ENCODE measurements around the gene ZNF32.
"Not testable (repeated sequence)": the region's sequence is repeated elsewhere in the genome, so short reads cannot be mapped to it uniquely, and the experiment has no call there.

Gene ZNF32

GRCh38 chr10:43645866-43646265 lies 2.8 kb downstream of the ZNF32 start:
- peaks cover 6% of the 10 kb centered on the region; the same call in 1 of the 2 replicates for H3K27me3 ChIP-seq (ENCODE audit: insufficient read depth, low read length)
- no peaks in the 10 kb centered on the region for H3K79me2 ChIP-seq (ENCODE audit: insufficient read depth, low read length)
- no peak overlapping the region for H3K4me3 ChIP-seq (ENCODE audit: low read depth, low read length, poor library complexity, severe bottlenecking)
- H2AFZ ChIP-seq (ENCODE audit: low read length): no peak overlapping the region
- H3K9ac ChIP-seq (ENCODE audit: low read length): no peak overlapping the region
- H3K36me3 ChIP-seq (ENCODE audit: insufficient read depth, low read length): peaks cover 46% of the 10 kb centered on the region
- no peaks in the 10 kb centered on the region for H3K9me2 ChIP-seq (ENCODE audit: low read depth, low read length)
- H3K27ac ChIP-seq (ENCODE audit: low read depth, low read length, poor library complexity, severe bottlenecking): no peak overlapping the region
- peaks cover 15% of the 10 kb centered on the region for H3K4me1 ChIP-seq (ENCODE audit: insufficient read depth, low read length, severe bottlenecking)
- no peak overlapping the region for H3K4me2 ChIP-seq (ENCODE audit: low read length)
- H3K9me3 ChIP-seq (ENCODE audit: low read length): peaks cover 45% of the 10 kb centered on the region
- TF ChIP-seq CTCF (IDR thresholded peaks at IDR 0.05; ENCODE audit: low read length): no peak
- no peak for TF ChIP-seq EZH2 (IDR thresholded peaks at IDR 0.05; ENCODE audit: borderline replicate concordance, low read length)
- H4K20me1 ChIP-seq (ENCODE audit: insufficient read depth, low read length): no peaks in the 10 kb centered on the region
- H3F3A ChIP-seq (ENCODE audit: insufficient read depth, low read length): no peaks in the 10 kb centered on the region

GRCh38 chr10:43644252-43644651 lies 4.4 kb downstream of the ZNF32 start:
- Histone ChIP-seq H3K4me2 (ENCODE audit: low read length) (no peak overlapping the region), H2AFZ (ENCODE audit: low read length) (no peak overlapping the region), H3K79me2 (ENCODE audit: insufficient read depth, low read length) (no peaks in the 10 kb centered on the region), H3K9ac (ENCODE audit: low read length) (no peak overlapping the region), H3K9me2 (ENCODE audit: low read depth, low read length) (no peaks in the 10 kb centered on the region), H3K27ac (ENCODE audit: low read depth, low read length, poor library complexity, severe bottlenecking) (no peak overlapping the region), H3K9me3 (ENCODE audit: low read length) (peaks cover 45% of the 10 kb centered on the region), H3K27me3 (ENCODE audit: insufficient read depth, low read length) (no peaks in the 10 kb centered on the region; the same call in 1 of the 2 replicates), H3K36me3 (ENCODE audit: insufficient read depth, low read length) (peaks cover 46% of the 10 kb centered on the region), H3K4me3 (ENCODE audit: low read depth, low read length, poor library complexity, severe bottlenecking) (no peak overlapping the region), H3F3A (ENCODE audit: insufficient read depth, low read length) (no peaks in the 10 kb centered on the region), H4K20me1 (ENCODE audit: insufficient read depth, low read length) (no peaks in the 10 kb centered on the region), H3K4me1 (ENCODE audit: insufficient read depth, low read length, severe bottlenecking) (peaks cover 13% of the 10 kb centered on the region)
- TF ChIP-seq CTCF (IDR thresholded peaks at IDR 0.05; ENCODE audit: low read length) (no peak), EZH2 (IDR thresholded peaks at IDR 0.05; ENCODE audit: borderline replicate concordance, low read length) (no peak)

- Histone ChIP-seq H3K9ac (ENCODE audit: low read length) (no peak overlapping the region), H3K27me3 (ENCODE audit: insufficient read depth, low read length) (no peaks in the 10 kb centered on the region), H3K4me2 (ENCODE audit: low read length) (no peak overlapping the region), H3K36me3 (ENCODE audit: insufficient read depth, low read length) (peaks cover 28% of the 10 kb centered on the region), H3K4me3 (ENCODE audit: low read depth, low read length, poor library complexity, severe bottlenecking) (no peak overlapping the region), H3F3A (ENCODE audit: insufficient read depth, low read length) (no peaks in the 10 kb centered on the region), H3K27ac (ENCODE audit: low read depth, low read length, poor library complexity, severe bottlenecking) (no peak overlapping the region), H3K4me1 (ENCODE audit: insufficient read depth, low read length, severe bottlenecking) (no peaks in the 10 kb centered on the region), H2AFZ (ENCODE audit: low read length) (no peak overlapping the region), H3K9me3 (ENCODE audit: low read length) (peaks cover 38% of the 10 kb centered on the region), H3K79me2 (ENCODE audit: insufficient read depth, low read length) (no peaks in the 10 kb centered on the region), H3K9me2 (ENCODE audit: low read depth, low read length) (no peaks in the 10 kb centered on the region), H4K20me1 (ENCODE audit: insufficient read depth, low read length) (no peaks in the 10 kb centered on the region)
- no peak for TF ChIP-seq CTCF (IDR thresholded peaks at IDR 0.05; ENCODE audit: low read length)
- no peak for TF ChIP-seq EZH2 (IDR thresholded peaks at IDR 0.05; ENCODE audit: borderline replicate concordance, low read length)
Observed at GRCh38 chr10:43640603-43641002, 8.1 kb downstream of the ZNF32 start.

GRCh38 chr10:43635816-43636215 lies 12.9 kb downstream of the ZNF32 start:
- H3K4me1 ChIP-seq (ENCODE audit: insufficient read depth, low read length, severe bottlenecking); H3K27me3 ChIP-seq (ENCODE audit: insufficient read depth, low read length); H3K9me3 ChIP-seq (ENCODE audit: low read length): not testable (repeated sequence)

More at GRCh38 chr10:43635816-43636215, 12.9 kb downstream of the ZNF32 start:
- not testable (repeated sequence) for H3F3A ChIP-seq (ENCODE audit: insufficient read depth, low read length); H3K9me2 ChIP-seq (ENCODE audit: low read depth, low read length); H2AFZ ChIP-seq (ENCODE audit: low read length); H3K79me2 ChIP-seq (ENCODE audit: insufficient read depth, low read length); H3K4me3 ChIP-seq (ENCODE audit: low read depth, low read length, poor library complexity, severe bottlenecking); H3K36me3 ChIP-seq (ENCODE audit: insufficient read depth, low read length); H3K4me2 ChIP-seq (ENCODE audit: low read length); H3K27ac ChIP-seq (ENCODE audit: low read depth, low read length, poor library complexity, severe bottlenecking); H4K20me1 ChIP-seq (ENCODE audit: insufficient read depth, low read length); H3K9ac ChIP-seq (ENCODE audit: low read length)
